T47D (cell line): ENCODE measurements around the gene ZNF142.

Experiments used
- DNase-seq, 2 experiments: peaks; one replicate each; pipeline versions ENCODE4 v3.0.0 to v3.0.0-alpha.2; 2011 to 2012; ENCODE audit warnings: low read depth in 1 of 2, low spot score in 1 of 2
- JUND ChIP-seq: IDR thresholded peaks from 2 replicates; pipeline ENCODE4 v1.6.1; 2012; ENCODE audit warnings: low read depth
- in situ Hi-C: cut with HindIII; loops from 2 replicates; pipeline ENCODE4 v1.10.0; 2016; ENCODE audit warnings: low sequenced_read_pairs, low pct_unique_long_range_greater_than_20kb

The ZNF142 gene

GRCh38 chr2:218607436-218608115 lies 51.8 kb downstream of the ZNF142 start, which contains the start of gene PLCD4:
TSS of gene PLCD4 (plus strand) at chr2:218607899. CDS start at chr2:218615740, 7,841 bp downstream.
- TF ChIP-seq JUND = no peak
- in situ Hi-C loops = no loop called here
- DNase-seq = peak; percentile 16 to 64

- in situ Hi-C loops = no loop called here
- DNase-seq = no peak
- TF ChIP-seq JUND = no peak
Observed at GRCh38 chr2:218605432-218605831, 54.0 kb downstream of the ZNF142 start.
